K562 (cell line): Measurements from ENCODE around the gene CD79A. TPM values are rescaled to one million over a fixed set of nuclear protein-coding genes. Genes with fewer than 3 reads are reported as not detected.

Experiments used
- CCNT2 ChIP-seq: IDR thresholded peaks from 2 replicates; pipeline ENCODE4 v1.6.1; 2011; ENCODE audit warnings: borderline replicate concordance, low read depth, mild to moderate bottlenecking, moderate library complexity, mixed read lengths, low read length; ENCODE audit not compliant: insufficient read length; ENCODE audit errors: extremely low read depth
- CHCHD3 ChIP-seq: fragments of 250-450 bp; sonication (Bioruptor Pico); IDR thresholded peaks from 2 replicates; pipeline ENCODE4 v2.1.2; 2022; ENCODE audit warnings: mild to moderate bottlenecking
- ERF ChIP-seq: fragments of 450-650 bp; formaldehyde crosslinking; IDR thresholded peaks from 2 replicates; pipeline ENCODE4 v1.4.0; 2020; ENCODE audit warnings: mild to moderate bottlenecking, mixed read lengths
- ETV5 ChIP-seq: sonication (generic); formaldehyde crosslinking; IDR thresholded peaks from 2 replicates; pipeline ENCODE4 v1.4.0; 2020; ENCODE audit warnings: low read depth, mild to moderate bottlenecking, missing genetic modification reagents
- HDAC1 ChIP-seq, 2 experiments: fragments of 450-650 bp; IDR thresholded peaks; 2 replicates each; pipeline ENCODE4 v1.6.1; 2016 to 2017; ENCODE audit warnings: inconsistent platforms in 1 of 2, mild to moderate bottlenecking in 1 of 2, moderate library complexity in 1 of 2
- HDAC2 ChIP-seq: fragments of 450-650 bp; IDR thresholded peaks from 2 replicates; pipeline ENCODE4 v1.6.1; 2016; ENCODE audit warnings: mild to moderate bottlenecking
- MYC ChIP-seq, 2 experiments: fragments of 250-450 bp in 1 of 2; sonication (Bioruptor Pico) in 1 of 2; IDR thresholded peaks; 2 replicates each; pipeline versions ENCODE4 v1.5.1 to v1.6.1; 2012 to 2021; ENCODE audit warnings: low read depth in 2 of 2, borderline replicate concordance in 1 of 2, improper control_type of control experiment in 1 of 2, low read length in 1 of 2, mild to moderate bottlenecking in 1 of 2, moderate library complexity in 1 of 2
- RB1 ChIP-seq: fragments of 450-650 bp; IDR thresholded peaks from 2 replicates; pipeline ENCODE4 v1.6.1; 2017; ENCODE audit warnings: low read depth, mild to moderate bottlenecking
- RBM25 ChIP-seq: fragments of 200-400 bp; formaldehyde crosslinking; IDR thresholded peaks from 2 replicates; pipeline ENCODE4 v1.6.1; 2018; ENCODE audit warnings: low read length, low read depth, moderate library complexity; ENCODE audit not compliant: severe bottlenecking
- SMAD1 ChIP-seq: fragments of 150-350 bp; IDR thresholded peaks from 2 replicates; pipeline ENCODE4 v1.6.1; 2014; ENCODE audit warnings: low read length, low read depth; ENCODE audit not compliant: partially characterized antibody
- SOX6 ChIP-seq: fragments of 450-650 bp; IDR thresholded peaks from 2 replicates; pipeline ENCODE4 v1.6.1; 2014; ENCODE audit warnings: mild to moderate bottlenecking
- ZNF12 ChIP-seq: sonication (generic); formaldehyde crosslinking; IDR thresholded peaks from 2 replicates; pipeline ENCODE4 v1.4.0; 2020; ENCODE audit warnings: mild to moderate bottlenecking, missing genetic modification reagents
- ZNF583 ChIP-seq: fragments of 250-450 bp; sonication (Bioruptor Pico); IDR thresholded peaks from 2 replicates; pipeline ENCODE4 v1.4.0; 2020
- ZNF644 ChIP-seq: fragments of 200-800 bp; sonication (Bioruptor generic); IDR thresholded peaks from 2 replicates; pipeline ENCODE4 v1.6.1; 2016; ENCODE audit warnings: low read depth, missing genetic modification characterization, missing compliant biosample characterization
- polyA plus RNA-seq, 8 experiments: library from polyadenylated mRNA; depleted of rRNA in 4 of 8; stranded (reverse) in 5 of 8; unstranded in 3 of 8; fragments of >200 nt; fragmentation: Nextera tagmentation in 2 of 8; fragmentation: Illumina TruSeq in 1 of 8; extraction: Ambion mirVana in 2 of 8; extraction: Trizol in 1 of 8; gene quantifications; 2 replicates each; pipeline versions ENCODE4 v1.2.1 to v1.2.3, GENCODE V29; 2011 to 2014; ENCODE audit warnings: inconsistent platforms in 1 of 8, missing spikeins in 1 of 8
- total RNA-seq, 7 experiments: library from RNA; depleted of rRNA in 6 of 7; stranded (reverse); fragments of >200 nt in 6 of 7; fragmentation: Illumina TruSeq in 2 of 7; extraction: Trizol in 2 of 7; gene quantifications; 2 replicates each; pipeline versions ENCODE4 v1.2.1 to v1.2.3, GENCODE V29; 2011 to 2021; ENCODE audit warnings: low replicate concordance in 1 of 7
- TF ChIP-seq, protein P1 (sequence below): fragments of 200-800 bp; sonication (Bioruptor generic); IDR thresholded peaks from 2 replicates; pipeline ENCODE4 v1.6.1; 2017; ENCODE audit warnings: missing genetic modification characterization, missing compliant biosample characterization

The CD79A gene
- total and polyA plus RNA-seq, 9 of the 15 experiments (the other 6 are each of a cell fraction or from before 2014, with no cell fraction given) = 0.04 to 0.72 (median 0.17) TPM; not detected in 3

DNA sequence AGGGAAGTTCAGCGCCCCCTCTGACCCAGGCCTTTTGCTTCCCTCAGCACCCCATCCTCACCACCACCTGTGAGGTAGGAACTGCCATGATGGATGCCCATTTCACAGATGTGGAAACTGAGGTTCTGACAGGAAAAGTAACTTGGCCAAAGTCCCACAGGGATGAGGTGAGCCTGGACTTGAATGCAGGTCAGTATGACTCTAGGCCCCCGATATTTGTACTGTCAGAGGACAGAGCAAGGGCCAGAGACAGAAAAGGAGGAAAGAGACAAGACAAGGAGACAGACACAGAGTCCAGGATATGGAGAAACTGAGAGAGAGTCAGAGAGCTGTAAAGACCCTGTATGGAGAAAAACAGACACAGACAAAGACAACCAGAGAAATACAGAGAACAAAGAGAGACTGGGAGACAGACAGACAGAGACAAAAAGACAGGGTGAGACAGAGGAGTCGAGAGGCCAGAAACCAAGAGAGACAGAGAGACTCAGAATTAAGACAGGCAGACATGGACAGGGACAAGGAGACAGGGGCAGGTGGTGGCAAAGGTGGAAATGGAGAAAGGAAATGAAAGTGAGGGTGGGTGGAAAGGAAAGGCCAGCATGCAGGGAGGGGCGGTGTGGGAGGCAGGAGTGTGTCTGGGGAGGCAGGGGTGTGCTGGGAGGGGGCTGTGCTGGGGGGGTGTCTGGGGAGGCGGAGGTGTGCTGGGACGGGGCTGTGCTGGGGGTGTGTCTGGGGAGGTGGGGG, 46.1 kb downstream of the CD79A start (continued):
- peak; percentile 93 for TF ChIP-seq RBM25
- no peak for TF ChIP-seq SMAD1
- TF ChIP-seq RB1 = no peak
- no peak for TF ChIP-seq ERF (CRISPR knock-in tag)
- TF ChIP-seq ZNF12 (CRISPR knock-in tag) = no peak
- TF ChIP-seq HDAC1 (IDR thresholded peaks at IDR 0.05) = 0 out of 4 replicates have a peak, but pooled peaks of 1 of the 2 experiments have one; percentile 10
- TF ChIP-seq MYC (IDR thresholded peaks at IDR 0.05; ENCODE audit: low read depth, low read length) = no peak
- TF ChIP-seq MYC (CRISPR knock-in tag; IDR thresholded peaks at IDR 0.05; ENCODE audit: borderline replicate concordance, low read depth) = no peak
- TF ChIP-seq SOX6 = no peak
- TF ChIP-seq CHCHD3 (CRISPR knock-in tag) = no peak
- TF ChIP-seq ETV5 (CRISPR knock-in tag) = no peak
- TF ChIP-seq HDAC2 = peak; percentile 87; the same call in 1 of the 2 replicates
- TF ChIP-seq, protein P1, sequence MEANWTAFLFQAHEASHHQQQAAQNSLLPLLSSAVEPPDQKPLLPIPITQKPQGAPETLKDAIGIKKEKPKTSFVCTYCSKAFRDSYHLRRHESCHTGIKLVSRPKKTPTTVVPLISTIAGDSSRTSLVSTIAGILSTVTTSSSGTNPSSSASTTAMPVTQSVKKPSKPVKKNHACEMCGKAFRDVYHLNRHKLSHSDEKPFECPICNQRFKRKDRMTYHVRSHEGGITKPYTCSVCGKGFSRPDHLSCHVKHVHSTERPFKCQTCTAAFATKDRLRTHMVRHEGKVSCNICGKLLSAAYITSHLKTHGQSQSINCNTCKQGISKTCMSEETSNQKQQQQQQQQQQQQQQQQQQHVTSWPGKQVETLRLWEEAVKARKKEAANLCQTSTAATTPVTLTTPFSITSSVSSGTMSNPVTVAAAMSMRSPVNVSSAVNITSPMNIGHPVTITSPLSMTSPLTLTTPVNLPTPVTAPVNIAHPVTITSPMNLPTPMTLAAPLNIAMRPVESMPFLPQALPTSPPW (CRISPR knock-in tag) = no peak
- TF ChIP-seq ZNF583 (CRISPR knock-in tag) = no peak
- no peak for TF ChIP-seq ZNF644 (tag)
- TF ChIP-seq CCNT2 = no peak
- TF ChIP-seq, all 486 proteins: peak for 13
